Activated B cell treated with CpG ODN at 0.5 μM for 24 hours (primary cell): Measurements from ENCODE around the gene RICTOR. TPM values are rescaled to one million over a fixed set of nuclear protein-coding genes. Genes with fewer than 3 reads are reported as not detected.

Experiments used
- ATAC-seq: fragments of 200-7000 bp; cut with Tn5 transposase; one replicate; pipeline ENCODE4 v1.10.0; 2021; ENCODE audit warnings: low read depth, mild to moderate bottlenecking, moderate library complexity
- CTCF ChIA-PET: fragments of 350-600 bp; sonication (Branson Sonifier 250); formaldehyde crosslinking; loops from one replicate; lab custom pipeline; 2021; ENCODE audit warnings: antibody characterized with exemption; lab: Charles Lee
- POLR2A ChIA-PET: fragments of 350-600 bp; sonication (Branson Sonifier 250); formaldehyde crosslinking; loops from one replicate; lab custom pipeline; 2021; ENCODE audit warnings: antibody characterized with exemption; lab: Charles Lee
- DNase-seq: peaks from one replicate; pipeline ENCODE4 v3.0.0; 2022
- H3K27ac Mint-ChIP-seq: one replicate; pipeline ENCODE4 v1.8.0; 2020; ENCODE audit warnings: mixed read lengths
- H3K27me3 Mint-ChIP-seq: one replicate; pipeline ENCODE4 v1.8.0; 2021; ENCODE audit warnings: mixed read lengths
- H3K36me3 Mint-ChIP-seq: one replicate; pipeline ENCODE4 v1.8.0; 2021; ENCODE audit warnings: low read depth, mixed read lengths
- H3K4me1 Mint-ChIP-seq: one replicate; pipeline ENCODE4 v1.8.0; 2021; ENCODE audit warnings: mixed read lengths
- H3K4me3 Mint-ChIP-seq: one replicate; pipeline ENCODE4 v1.8.0; 2020; ENCODE audit warnings: mild to moderate bottlenecking, mixed read lengths
- H3K9me3 Mint-ChIP-seq: one replicate; pipeline ENCODE4 v1.8.0; 2020; ENCODE audit warnings: mixed read lengths
- CTCF ChIP-seq: fragments of 200-600 bp; IDR thresholded peaks from one replicate; pipeline ENCODE4 v1.8.0; 2022; ENCODE audit warnings: antibody characterized with exemption, mild to moderate bottlenecking
- intact Hi-C: fragments of 100-400 bp; cut with micrococcal nuclease; formaldehyde crosslinking; loops from one replicate; pipeline ENCODE4 v1.15.1; 2024
- total RNA-seq: library from RNA; stranded (reverse); gene quantifications from 2 replicates; pipeline ENCODE4 v1.2.3, GENCODE V29; 2022

The RICTOR gene
- total RNA-seq, 1 donor from 2014 or later = 51.8 TPM

- Mint-ChIP-seq H3K4me1 (peaks cover 6% of the 10 kb centered on the region), H3K36me3 (peaks cover 2% of the 10 kb centered on the region), H3K27me3 (peaks cover 5% of the 10 kb centered on the region), H3K27ac (no peak overlapping the region), H3K9me3 (peaks cover 3% of the 10 kb centered on the region), H3K4me3 (no peak overlapping the region)
- intact Hi-C loops = loop anchor here (5.0 kb wide), 1 partner anchor 251 kb away; no protein-coding TSS in a partner anchor
- CTCF ChIA-PET = no interaction called here
- POLR2A ChIA-PET = no interaction called here
- DNase-seq (no peak), ATAC-seq (no peak)
- TF ChIP-seq CTCF = no peak
Observed at GRCh38 chr5:39082995-39083394, 8.8 kb upstream of the RICTOR start.

DNA sequence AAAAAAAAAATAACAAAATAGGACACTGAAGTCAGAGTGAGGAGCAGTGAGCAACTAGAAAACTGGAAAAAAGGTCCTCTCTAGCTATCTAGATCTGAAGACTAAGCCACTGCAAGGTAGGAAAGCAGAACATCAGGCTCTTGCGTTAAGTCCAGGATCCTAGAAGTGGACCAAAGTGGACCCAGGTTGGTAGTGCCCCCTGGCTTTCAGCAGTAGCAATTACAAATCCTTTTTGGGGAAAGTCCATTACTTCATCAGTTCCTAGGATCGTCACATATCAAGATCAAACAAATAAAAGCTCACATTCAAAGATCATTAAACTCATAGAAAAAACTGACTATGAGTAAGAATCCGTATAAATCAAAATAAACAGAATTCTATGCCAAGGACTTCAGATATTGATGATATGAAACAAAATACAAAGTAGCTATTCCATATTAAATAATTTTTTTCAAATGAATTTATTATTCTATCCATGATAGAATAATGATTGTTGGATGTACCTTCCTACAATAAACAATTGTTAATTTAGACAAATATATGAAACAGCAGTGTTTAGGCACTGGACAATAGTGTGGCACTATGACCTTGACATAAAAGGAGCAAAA lies 6.5 kb upstream of the RICTOR start:
- POLR2A ChIA-PET = interaction anchor here (0.6 to 1.5 kb wide), 3 partner anchors 76 to 120 kb away, joined by 3 to 7 read pairs (median 3); no protein-coding TSS in a partner anchor
- intact Hi-C loops = loop anchor here (1.0 to 5.0 kb wide), 4 partner anchors 76 to 639 kb away; no protein-coding TSS in a partner anchor
- Mint-ChIP-seq H3K27ac (no peak overlapping the region), H3K27me3 (no peaks in the 10 kb centered on the region), H3K4me3 (no peak overlapping the region), H3K36me3 (peaks cover 2% of the 10 kb centered on the region), H3K9me3 (peaks cover 3% of the 10 kb centered on the region), H3K4me1 (peaks cover 24% of the 10 kb centered on the region)
- TF ChIP-seq CTCF = no peak
- ATAC-seq (no peak), DNase-seq (no peak)
- CTCF ChIA-PET = interaction anchor here (0.6 to 4.6 kb wide), 18 partner anchors 9 to 641 kb away, joined by 3 to 39 read pairs (median 6); no protein-coding TSS in a partner anchor

DNA sequence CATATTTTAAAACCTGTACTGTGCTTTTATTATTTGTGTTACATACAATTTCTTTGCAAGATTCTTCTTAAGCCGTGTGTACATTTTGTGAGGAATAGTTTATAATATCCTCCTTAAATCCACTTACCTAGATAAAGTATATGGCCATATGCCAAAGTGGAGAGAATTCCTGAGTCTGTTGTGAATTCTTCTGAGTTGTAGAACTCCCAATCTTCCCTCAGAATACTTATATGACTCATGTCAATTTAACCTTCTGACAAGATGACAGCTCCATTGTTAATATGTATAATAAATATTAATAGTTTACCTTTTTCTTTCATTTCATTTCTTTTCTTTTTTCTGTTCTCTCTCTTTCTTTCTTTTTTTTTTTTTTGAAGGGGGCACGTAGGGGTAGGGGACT lies 6.0 kb upstream of the RICTOR start:
- Mint-ChIP-seq H3K27ac (no peak overlapping the region), H3K9me3 (peaks cover 3% of the 10 kb centered on the region), H3K4me1 (peaks cover 29% of the 10 kb centered on the region), H3K27me3 (no peaks in the 10 kb centered on the region), H3K36me3 (peaks cover 2% of the 10 kb centered on the region), H3K4me3 (no peak overlapping the region)
- ATAC-seq = no peak
- TF ChIP-seq CTCF = no peak
- DNase-seq = no peak
- CTCF ChIA-PET = interaction anchor here (0.9 to 4.6 kb wide), 11 partner anchors 9 to 641 kb away, joined by 3 to 39 read pairs (median 6); no protein-coding TSS in a partner anchor
- intact Hi-C loops = loop anchor here (1.0 to 5.0 kb wide), 4 partner anchors 75 to 639 kb away; no protein-coding TSS in a partner anchor
- POLR2A ChIA-PET = interaction anchor here (0.7 to 1.5 kb wide), 2 partner anchors 75 to 121 kb away, joined by 3 read pairs; no protein-coding TSS in a partner anchor

GRCh38 chr5:39079147-39079546 lies 4.9 kb upstream of the RICTOR start:
- ChIA-PET CTCF (interaction anchor here (0.6 to 4.6 kb wide), 3 partner anchors 38 to 638 kb away, joined by 3 to 39 read pairs (median 20); no protein-coding TSS in a partner anchor), POLR2A (no interaction called here)
- DNase-seq = no peak
- intact Hi-C loops = loop anchor here (10.0 kb wide), 2 partner anchors 1406 to 1704 kb away; partner anchors contain the start of genes NUP155 and WDR70
- ATAC-seq = no peak
- H3K36me3 Mint-ChIP-seq = peaks cover 4% of the 10 kb centered on the region
- H3K4me3 Mint-ChIP-seq = no peak overlapping the region
- TF ChIP-seq CTCF = no peak
- peaks cover 32% of the 10 kb centered on the region for H3K4me1 Mint-ChIP-seq
- peaks cover 3% of the 10 kb centered on the region for H3K9me3 Mint-ChIP-seq
- H3K27me3 Mint-ChIP-seq = no peaks in the 10 kb centered on the region
- no peak overlapping the region for H3K27ac Mint-ChIP-seq
